GM23248 (cell line): ENCODE data around the gene OR2AP1. TPM values are rescaled to one million over a fixed set of nuclear protein-coding genes. Genes with fewer than 3 reads are reported as not detected.
"Not testable (repeated sequence)": the region's sequence is repeated elsewhere in the genome, so short reads cannot be mapped to it uniquely, and the experiment has no call there.

ENCODE experiments used
- DNase-seq: peaks from one replicate; pipeline ENCODE4 v3.0.0-alpha.2; 2015
- H2AFZ ChIP-seq: fragments of 200-600 bp; sonication (generic); 2 replicates; pipeline ENCODE4 v1.6.1; 2016; ENCODE audit warnings: antibody characterized with exemption
- H3F3A ChIP-seq: fragments of 200-600 bp; sonication (generic); 2 replicates; pipeline ENCODE4 v1.6.1; 2016; ENCODE audit warnings: mild to moderate bottlenecking, antibody characterized with exemption, mixed run types; ENCODE audit not compliant: insufficient read depth
- H3K27ac ChIP-seq: fragments of 200-600 bp; sonication (generic); 2 replicates; pipeline ENCODE4 v1.5.1; 2016; ENCODE audit warnings: mild to moderate bottlenecking
- H3K27me3 ChIP-seq: fragments of 200-600 bp; sonication (generic); replicated peaks from 2 replicates; pipeline ENCODE4 v1.6.1; 2016; ENCODE audit warnings: mild to moderate bottlenecking; ENCODE audit not compliant: insufficient read depth
- H3K36me3 ChIP-seq: fragments of 200-600 bp; sonication (generic); 2 replicates; pipeline ENCODE4 v1.6.1; 2016; ENCODE audit warnings: low read depth, mild to moderate bottlenecking
- H3K4me1 ChIP-seq: fragments of 200-600 bp; sonication (generic); 2 replicates; pipeline ENCODE4 v1.6.1; 2016; ENCODE audit warnings: mild to moderate bottlenecking; ENCODE audit not compliant: insufficient read depth
- H3K4me2 ChIP-seq: fragments of 200-600 bp; sonication (generic); one replicate; pipeline ENCODE4 v1.6.1; 2016; ENCODE audit warnings: mild to moderate bottlenecking; ENCODE audit not compliant: unreplicated experiment
- H3K4me3 ChIP-seq: fragments of 200-600 bp; sonication (generic); 2 replicates; pipeline ENCODE4 v1.5.1; 2016; ENCODE audit warnings: mild to moderate bottlenecking
- H3K79me2 ChIP-seq: fragments of 200-600 bp; sonication (generic); 2 replicates; pipeline ENCODE4 v1.6.1; 2016; ENCODE audit warnings: mild to moderate bottlenecking; ENCODE audit not compliant: insufficient read depth
- H3K9ac ChIP-seq: fragments of 200-600 bp; sonication (generic); 2 replicates; pipeline ENCODE4 v1.6.1; 2016; ENCODE audit warnings: mild to moderate bottlenecking
- H3K9me2 ChIP-seq: fragments of 200-600 bp; sonication (generic); 2 replicates; pipeline ENCODE4 v1.6.1; 2016; ENCODE audit warnings: mixed run types, mild to moderate bottlenecking, moderate library complexity; ENCODE audit not compliant: insufficient read depth
- H3K9me3 ChIP-seq: fragments of 200-600 bp; sonication (generic); one replicate; pipeline ENCODE4 v1.6.1; 2017; ENCODE audit warnings: low read depth
- H4K20me1 ChIP-seq: fragments of 200-600 bp; sonication (generic); 2 replicates; pipeline ENCODE4 v1.6.0; 2016; ENCODE audit not compliant: insufficient read depth
- EZH2 ChIP-seq: fragments of 200-600 bp; sonication (generic); IDR thresholded peaks from 2 replicates; pipeline ENCODE4 v1.6.1; 2018; ENCODE audit warnings: antibody characterized with exemption, mild to moderate bottlenecking; ENCODE audit not compliant: insufficient read depth, poor library complexity, severe bottlenecking
- EZH2phosphoT487 ChIP-seq: fragments of 200-600 bp; sonication (generic); IDR thresholded peaks from 2 replicates; pipeline ENCODE4 v1.6.1; 2018; ENCODE audit warnings: antibody characterized with exemption, moderate library complexity, mild to moderate bottlenecking, low read depth; ENCODE audit not compliant: insufficient read depth
- WGBS, 2 experiments: methylation state at CpG; one replicate each; pipeline ENCODE4 v1.1.6; 2015 to 2017; ENCODE audit warnings: low lambda C conversion rate in 2 of 2, low coverage in 1 of 2; ENCODE audit errors: missing lambda C conversion rate in 2 of 2; 5-methylcytosine and 5-hydroxymethylcytosine counted together
- in situ Hi-C: fragments of 300-500 bp; cut with MboI; formaldehyde crosslinking; loops from 2 replicates; pipeline ENCODE4 v1.15.0; 2020
- polyA plus RNA-seq: library from polyadenylated mRNA; unstranded; fragments of >200 nt; fragmentation: Nextera tagmentation; extraction: Ambion mirVana; gene quantifications from 2 replicates; pipeline ENCODE4 v1.2.1, GENCODE V29; 2016
- total RNA-seq: library from RNA; depleted of rRNA; stranded (reverse); fragments of >200 nt; shearing (Covaris generic); gene quantifications from 2 replicates; pipeline ENCODE4 v1.2.3, GENCODE V29; 2014; rRNA removed

The OR2AP1 gene
- total RNA-seq (not detected in 2 replicates), polyA plus RNA-seq (not detected in 2 replicates)

GRCh38 chr12:55572168-55572567 is at the start of gene OR2AP1:
Gene OR2AP1 (plus strand): TSS chr12:55572468. CDS start chr12:55574415, 1,947 bp downstream.
- no peak for DNase-seq
- Histone ChIP-seq H3F3A (no peaks in the 10 kb centered on the region), H2AFZ (no peak within 1 kb of the TSS), H3K9ac (no peak within 1 kb of the TSS), H3K4me3 (no peak within 1 kb of the TSS), H3K27ac (no peak within 1 kb of the TSS), H3K9me2 (no peaks in the 10 kb centered on the region), H4K20me1 (no peaks in the 10 kb centered on the region), H3K4me1 (no peaks in the 10 kb centered on the region), H3K79me2 (no peaks in the 10 kb centered on the region), H3K4me2 (no peak within 1 kb of the TSS), H3K36me3 (no peaks in the 10 kb centered on the region), H3K9me3 (no peaks in the 10 kb centered on the region), H3K27me3 (no peaks in the 10 kb centered on the region)
- 7 to 25% methylated on average over 1 of the region's 1 CpG for WGBS, 2 experiments
- in situ Hi-C loops, result no loop called here
- no peak for TF ChIP-seq EZH2phosphoT487
- no peak for TF ChIP-seq EZH2

DNA sequence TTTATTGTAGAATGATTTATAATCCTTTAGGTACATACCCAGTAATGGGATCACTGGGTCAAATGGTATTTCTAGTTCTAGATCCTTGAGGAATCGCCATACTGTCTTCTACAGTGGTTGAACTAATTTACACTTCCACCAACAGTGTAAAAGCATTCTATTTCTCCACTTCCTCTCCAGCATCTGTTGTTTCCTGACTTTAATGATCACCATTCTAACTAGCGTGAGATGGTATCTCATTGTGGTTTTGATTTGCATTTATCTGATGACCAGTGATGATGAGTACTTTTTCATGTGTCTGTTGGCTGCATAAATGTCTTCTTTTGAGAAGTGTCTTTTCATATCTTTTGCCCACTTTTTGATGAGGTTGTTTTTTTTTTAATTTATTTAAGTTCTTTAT is 24.0 kb upstream of the OR2AP1 start:
- H3K4me2 ChIP-seq, H3K9me3 ChIP-seq, H2AFZ ChIP-seq, H3K9me2 ChIP-seq, H3F3A ChIP-seq, DNase-seq, in situ Hi-C loops, H3K4me3 ChIP-seq, H4K20me1 ChIP-seq, H3K9ac ChIP-seq, H3K27ac ChIP-seq, H3K27me3 ChIP-seq, H3K79me2 ChIP-seq, H3K36me3 ChIP-seq, H3K4me1 ChIP-seq: not testable (repeated sequence)
- 14 to 18% methylated on average over 2 of the region's 2 CpGs for WGBS, 2 experiments

- H3F3A ChIP-seq, result no peaks in the 10 kb centered on the region
- H3K79me2 ChIP-seq, result no peaks in the 10 kb centered on the region
- no peak overlapping the region for H3K4me2 ChIP-seq
- H3K4me3 ChIP-seq, result no peak overlapping the region
- H4K20me1 ChIP-seq, result no peaks in the 10 kb centered on the region
- H3K36me3 ChIP-seq, result no peaks in the 10 kb centered on the region
- no peak overlapping the region for H3K9ac ChIP-seq
- H3K27ac ChIP-seq, result no peak overlapping the region
- H2AFZ ChIP-seq, result no peak overlapping the region
- H3K9me2 ChIP-seq, result no peaks in the 10 kb centered on the region
- in situ Hi-C loops, result no loop called here
- TF ChIP-seq EZH2phosphoT487 (no peak), EZH2 (no peak)
- DNase-seq, result no peak
- H3K27me3 ChIP-seq, result no peaks in the 10 kb centered on the region
- H3K9me3 ChIP-seq, result no peaks in the 10 kb centered on the region
- H3K4me1 ChIP-seq, result no peaks in the 10 kb centered on the region
Measured at GRCh38 chr12:55548756-55549155, 23.5 kb upstream of the OR2AP1 start.

DNA sequence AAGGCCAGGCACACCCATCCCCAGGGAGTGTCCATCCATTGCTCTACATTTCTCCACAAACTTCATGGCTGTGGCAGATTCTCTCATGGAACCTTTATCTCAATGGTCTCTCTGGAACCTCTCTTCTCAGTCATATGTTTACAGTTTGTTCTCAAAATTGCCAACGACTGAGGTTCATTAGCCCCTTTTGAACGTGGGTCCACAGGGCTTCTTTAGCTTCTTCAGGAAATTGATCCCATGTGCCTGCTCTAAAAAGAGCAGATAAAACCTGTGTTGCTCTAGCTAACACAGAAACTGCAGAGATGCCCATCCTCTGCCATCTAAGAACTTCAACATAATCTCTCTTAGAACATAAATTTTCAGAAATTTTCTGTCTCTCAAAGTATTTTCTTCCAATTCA is 23.0 kb upstream of the OR2AP1 start, which contains the start of gene OR6C4:
OR6C4 (plus strand) TSS at position 301 of the 400 bp plus-strand sequence. CDS start 1,625 bp downstream, outside the sequence.
- Histone ChIP-seq H3K4me3 (no peak within 1 kb of the TSS), H3K9ac (no peak within 1 kb of the TSS), H3K9me3 (no peaks in the 10 kb centered on the region), H3K4me1 (no peaks in the 10 kb centered on the region), H3K27ac (no peak within 1 kb of the TSS), H3K27me3 (no peaks in the 10 kb centered on the region), H2AFZ (no peak within 1 kb of the TSS), H3K9me2 (no peaks in the 10 kb centered on the region), H4K20me1 (no peaks in the 10 kb centered on the region), H3F3A (no peaks in the 10 kb centered on the region), H3K4me2 (no peak within 1 kb of the TSS), H3K79me2 (no peaks in the 10 kb centered on the region), H3K36me3 (no peaks in the 10 kb centered on the region)
- in situ Hi-C loops, result no loop called here
- no peak for DNase-seq
- 2% methylated on average over 2 of the region's 2 CpGs for WGBS, 2 experiments
- TF ChIP-seq EZH2phosphoT487, result no peak

DNA sequence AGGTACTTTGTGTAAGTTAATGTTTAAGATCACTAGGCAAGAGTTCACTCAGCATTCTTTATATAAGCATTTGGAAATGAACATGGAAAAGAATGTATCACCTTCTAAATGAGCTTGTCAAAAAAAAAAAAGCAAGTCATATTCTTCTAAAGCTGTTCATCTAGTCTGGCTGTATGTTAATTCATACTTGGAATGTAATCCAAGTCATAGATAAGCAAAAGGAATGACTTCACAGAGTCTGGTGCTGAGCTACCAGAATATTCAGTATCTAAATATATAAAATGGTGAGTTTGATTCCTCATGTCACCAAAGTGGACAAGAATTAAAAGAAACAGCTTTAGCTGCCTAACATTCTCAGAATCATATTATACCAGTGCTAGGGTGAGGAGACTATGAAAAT is 18.0 kb upstream of the OR2AP1 start:
- Histone ChIP-seq H3K4me2 (no peak overlapping the region), H3K27me3 (no peaks in the 10 kb centered on the region), H3K9me3 (no peaks in the 10 kb centered on the region), H3K27ac (no peak overlapping the region), H3F3A (no peaks in the 10 kb centered on the region), H3K4me1 (no peaks in the 10 kb centered on the region), H3K79me2 (no peaks in the 10 kb centered on the region), H2AFZ (no peak overlapping the region), H3K9me2 (no peaks in the 10 kb centered on the region), H4K20me1 (no peaks in the 10 kb centered on the region), H3K4me3 (no peak overlapping the region), H3K9ac (no peak overlapping the region), H3K36me3 (no peaks in the 10 kb centered on the region)
- TF ChIP-seq EZH2phosphoT487 (no peak), EZH2 (no peak)
- in situ Hi-C loops, result no loop called here
- DNase-seq, result no peak

DNA sequence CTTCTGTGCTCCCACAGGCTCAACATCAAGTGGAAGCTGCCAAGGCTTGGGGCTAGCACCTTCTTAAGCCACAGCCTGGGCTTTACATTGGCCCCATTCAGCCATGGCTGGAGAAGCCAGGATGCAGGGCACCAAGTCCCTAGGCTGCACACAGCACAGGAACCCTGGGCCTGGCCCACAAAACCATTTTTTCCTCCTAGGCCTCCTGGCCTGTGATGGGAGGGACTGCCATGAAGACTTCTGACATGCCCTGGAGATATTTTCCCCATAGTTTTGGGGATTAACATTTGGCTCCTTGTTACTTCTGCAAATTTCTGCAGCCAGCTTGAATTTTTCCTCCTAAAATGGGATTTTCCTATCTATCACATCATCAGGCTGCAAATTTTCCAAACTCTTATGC is 2.2 kb upstream of the OR2AP1 start:
- H3K4me3 ChIP-seq, H3K36me3 ChIP-seq, H3K9me3 ChIP-seq, H3K79me2 ChIP-seq, DNase-seq, H3K4me2 ChIP-seq, H3K27me3 ChIP-seq, H3K9me2 ChIP-seq, H3F3A ChIP-seq, H2AFZ ChIP-seq, H3K27ac ChIP-seq, H4K20me1 ChIP-seq, H3K4me1 ChIP-seq, H3K9ac ChIP-seq, in situ Hi-C loops: not testable (repeated sequence)

DNA sequence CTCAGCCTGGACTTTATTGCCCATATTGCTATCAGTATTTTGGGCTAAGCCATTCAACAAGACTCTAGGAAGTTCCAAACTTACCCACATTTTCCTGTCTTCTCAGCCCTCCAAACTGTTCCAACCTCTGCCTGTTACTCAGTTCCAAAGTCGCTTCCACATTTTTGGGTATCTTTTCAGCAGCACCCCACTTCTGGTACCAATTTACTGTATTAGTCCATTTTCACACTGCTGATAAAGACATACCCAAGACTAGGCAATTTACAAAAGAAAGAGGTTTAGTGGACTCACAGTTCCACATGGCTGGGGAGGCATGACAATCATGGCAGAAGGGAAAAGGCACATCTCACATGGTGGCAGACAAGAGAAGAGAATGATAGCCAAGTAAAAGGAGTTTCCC is 1.6 kb upstream of the OR2AP1 start:
- H2AFZ ChIP-seq, in situ Hi-C loops: not testable (repeated sequence)

More for the DNA sequence above, 1.6 kb upstream of the OR2AP1 start:
- not testable (repeated sequence) for H3K79me2 ChIP-seq, H3K9me2 ChIP-seq, H3F3A ChIP-seq, H3K9ac ChIP-seq, H3K27me3 ChIP-seq, H3K36me3 ChIP-seq, H3K4me1 ChIP-seq, H3K4me2 ChIP-seq, DNase-seq, H3K4me3 ChIP-seq, H3K9me3 ChIP-seq, H3K27ac ChIP-seq, H4K20me1 ChIP-seq
- WGBS, 2 experiments, result 8 to 14% methylated on average over 1 of the region's 1 CpG
